ENCODE measurements around the gene CTDSP2.

- TF ChIP-seq EP300 (IDR thresholded peaks at IDR 0.05) (no peak), CTCF (IDR thresholded peaks at IDR 0.05) (peak in 1 of 6 experiments; percentile 7), POLR2AphosphoS5 (IDR thresholded peaks at IDR 0.05) (peak; percentile 70 to 71)
Measured at GRCh38 chr12:57845478-57846284, 848 bp downstream of the CTDSP2 start.

All from upper lobe of left lung (tissue), 4 donors.